ENCODE data around the gene AGO1.

DNA sequence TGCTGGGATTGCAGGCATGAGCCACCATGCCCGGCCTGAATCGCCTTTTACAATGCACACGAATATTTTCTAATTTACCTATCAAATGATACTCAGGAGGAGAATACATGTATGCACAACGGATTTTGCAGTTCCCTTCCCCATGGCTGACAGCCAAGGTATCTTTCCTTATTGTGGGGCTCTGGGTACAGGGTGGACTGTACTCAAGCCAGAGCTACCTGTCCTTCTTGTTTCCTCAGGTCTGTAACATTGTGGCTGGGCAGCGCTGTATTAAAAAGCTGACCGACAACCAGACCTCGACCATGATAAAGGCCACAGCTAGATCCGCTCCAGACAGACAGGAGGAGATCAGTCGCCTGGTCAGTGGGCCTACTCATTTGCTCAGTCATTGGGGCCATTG lies 18.2 kb downstream of the AGO1 start:
- TF ChIP-seq, protein P1, sequence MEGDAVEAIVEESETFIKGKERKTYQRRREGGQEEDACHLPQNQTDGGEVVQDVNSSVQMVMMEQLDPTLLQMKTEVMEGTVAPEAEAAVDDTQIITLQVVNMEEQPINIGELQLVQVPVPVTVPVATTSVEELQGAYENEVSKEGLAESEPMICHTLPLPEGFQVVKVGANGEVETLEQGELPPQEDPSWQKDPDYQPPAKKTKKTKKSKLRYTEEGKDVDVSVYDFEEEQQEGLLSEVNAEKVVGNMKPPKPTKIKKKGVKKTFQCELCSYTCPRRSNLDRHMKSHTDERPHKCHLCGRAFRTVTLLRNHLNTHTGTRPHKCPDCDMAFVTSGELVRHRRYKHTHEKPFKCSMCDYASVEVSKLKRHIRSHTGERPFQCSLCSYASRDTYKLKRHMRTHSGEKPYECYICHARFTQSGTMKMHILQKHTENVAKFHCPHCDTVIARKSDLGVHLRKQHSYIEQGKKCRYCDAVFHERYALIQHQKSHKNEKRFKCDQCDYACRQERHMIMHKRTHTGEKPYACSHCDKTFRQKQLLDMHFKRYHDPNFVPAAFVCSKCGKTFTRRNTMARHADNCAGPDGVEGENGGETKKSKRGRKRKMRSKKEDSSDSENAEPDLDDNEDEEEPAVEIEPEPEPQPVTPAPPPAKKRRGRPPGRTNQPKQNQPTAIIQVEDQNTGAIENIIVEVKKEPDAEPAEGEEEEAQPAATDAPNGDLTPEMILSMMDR (IDR thresholded peaks at IDR 0.05), result no peak
- no peak for TF ChIP-seq POLR2A (IDR thresholded peaks at IDR 0.05)
